NCI-H1694 (cell line): ENCODE data around the gene CSTPP1.

Source experiments
- DNase-seq: peaks from one replicate; lab custom pipeline; 2025; lab: John Stamatoyannopoulos, UW

Gene CSTPP1

GRCh38 chr11:47132981-47133380, 196.4 kb downstream of the CSTPP1 start:
- DNase-seq: no peak

- DNase-seq: no peak
Measured at GRCh38 chr11:47136327-47136726, 199.8 kb downstream of the CSTPP1 start.

- no peak for DNase-seq
Measured at GRCh38 chr11:47136921-47137320, 200.4 kb downstream of the CSTPP1 start.

GRCh38 chr11:47137476-47137875, 200.9 kb downstream of the CSTPP1 start:
- DNase-seq: no peak

- DNase-seq: no peak
Measured at GRCh38 chr11:47139878-47140277, 203.3 kb downstream of the CSTPP1 start.

DNA sequence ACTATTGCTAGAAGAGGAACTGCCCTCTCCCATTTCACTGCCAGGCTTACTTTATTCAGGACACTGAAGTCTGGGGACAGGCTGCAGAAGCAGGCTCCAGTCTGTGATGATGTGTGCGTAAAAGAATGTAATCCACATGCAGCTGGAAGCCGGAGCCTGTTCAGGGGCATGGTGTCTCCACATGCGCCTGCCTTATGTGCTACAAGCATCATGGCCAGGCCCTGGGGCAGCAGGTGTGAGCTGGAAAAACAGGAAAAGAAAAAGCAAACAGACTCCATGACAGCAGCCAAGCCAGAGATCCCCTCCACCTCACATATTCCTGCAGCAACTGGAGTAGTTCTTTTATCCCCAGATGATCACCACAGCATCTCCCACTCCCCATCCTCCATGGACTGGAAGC, 206.8 kb downstream of the CSTPP1 start:
- DNase-seq: peak; percentile 42

DNA sequence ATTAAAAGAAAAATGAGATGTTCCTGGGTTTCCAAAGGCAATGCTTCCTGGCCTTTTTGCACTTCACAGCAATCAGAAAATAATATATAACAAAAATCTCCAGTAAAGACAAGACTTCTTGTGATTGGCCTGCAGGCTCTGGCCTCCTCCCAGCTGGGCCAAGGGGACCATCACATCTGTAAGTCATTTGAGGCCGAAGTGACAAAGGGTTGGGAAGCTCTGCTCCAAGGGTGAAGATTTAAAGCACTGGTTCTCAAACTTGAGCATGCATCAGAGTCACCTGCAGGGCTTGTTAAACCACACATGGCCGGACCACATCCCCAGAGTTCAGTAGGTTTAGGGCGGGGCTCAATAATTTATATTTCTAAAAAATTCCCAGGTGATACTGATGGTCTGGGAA, 208.0 kb downstream of the CSTPP1 start:
- no peak for DNase-seq

- no peak for DNase-seq
Measured at GRCh38 chr11:47147250-47147649, 210.7 kb downstream of the CSTPP1 start.

GRCh38 chr11:47147681-47148080, 211.1 kb downstream of the CSTPP1 start:
- DNase-seq: no peak

DNA sequence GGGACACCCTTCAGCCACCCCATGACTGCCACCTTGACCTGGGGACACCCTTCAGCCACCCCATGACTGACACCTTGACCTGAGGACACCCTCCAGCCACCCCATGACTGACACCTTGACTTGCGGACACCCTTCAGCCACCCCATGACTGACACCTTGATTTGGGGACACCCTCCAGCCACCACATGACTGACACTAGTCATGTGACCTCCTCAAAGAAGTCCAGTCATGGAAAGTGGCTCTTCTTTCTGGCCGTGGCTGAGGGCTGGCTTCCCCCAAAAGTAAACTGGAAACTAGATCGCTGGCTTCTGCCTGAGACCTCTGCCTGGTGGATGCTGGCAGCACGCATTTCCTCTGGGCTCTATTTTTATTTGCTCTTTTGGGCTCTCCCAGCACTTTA, 211.7 kb downstream of the CSTPP1 start:
- DNase-seq: no peak

- peak; percentile 9 for DNase-seq
Measured at GRCh38 chr11:47148903-47149531, 212.5 kb downstream of the CSTPP1 start.

DNA sequence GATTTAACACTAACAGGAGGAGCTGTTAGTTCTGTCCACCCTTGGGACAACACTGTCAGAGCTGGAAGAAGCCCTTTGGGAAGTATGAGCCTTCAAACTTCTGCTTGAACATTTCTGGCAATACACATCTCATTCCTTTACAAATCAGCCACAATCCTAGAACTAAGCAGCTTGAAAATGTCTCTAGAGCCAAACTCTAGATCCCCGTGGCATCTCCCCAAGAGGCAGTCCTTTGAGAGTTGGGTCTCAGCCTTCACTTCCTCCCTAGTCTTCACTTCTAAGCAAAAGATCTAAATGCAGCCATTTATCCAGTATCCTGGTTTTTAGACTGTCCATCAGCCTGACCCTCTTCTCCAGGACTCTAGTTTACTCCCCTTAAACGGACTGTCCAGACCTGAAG, 213.2 kb downstream of the CSTPP1 start:
- no peak for DNase-seq

DNA sequence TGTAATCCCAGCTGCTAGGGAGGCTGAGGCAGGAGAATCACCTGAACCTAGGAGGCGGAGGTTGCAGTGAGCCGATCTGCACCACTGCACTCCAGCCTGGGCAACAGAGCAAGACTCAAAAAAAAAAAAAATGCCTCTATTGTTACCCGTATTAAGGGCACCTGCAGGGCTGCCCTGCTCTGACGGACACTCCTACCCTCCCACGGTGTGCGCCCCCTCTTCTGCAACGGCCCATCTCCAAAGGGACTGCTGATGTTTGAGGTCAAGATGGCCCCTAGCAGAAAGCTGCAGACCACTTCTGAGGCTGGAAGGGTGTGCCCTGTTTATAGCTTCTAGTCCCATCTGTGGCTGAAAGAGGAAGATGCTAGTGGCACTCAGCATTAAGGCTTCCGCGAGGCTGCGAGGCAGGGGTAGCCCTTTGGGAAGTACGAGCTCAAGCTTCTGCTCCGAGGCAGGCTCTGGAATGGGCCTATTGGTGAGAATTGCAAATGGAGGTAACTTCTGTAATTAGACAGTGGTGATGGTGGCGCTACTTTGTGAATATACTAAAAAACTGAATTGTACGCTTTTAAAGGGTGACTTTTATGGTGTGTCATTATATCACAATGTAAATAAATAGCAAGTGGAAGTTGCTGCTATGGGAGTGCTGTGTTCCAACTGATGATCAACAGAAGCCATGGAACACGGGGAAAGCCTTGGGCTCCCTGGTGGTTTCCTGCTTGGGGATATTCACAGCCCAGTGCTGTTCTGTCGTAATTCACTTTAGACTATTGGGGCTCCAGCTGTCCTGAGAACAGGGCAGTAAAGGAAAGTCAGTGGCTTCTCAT, 215.8 kb downstream of the CSTPP1 start:
- no peak for DNase-seq

- DNase-seq: peak; percentile 84
Measured at GRCh38 chr11:47152953-47153950, 216.7 kb downstream of the CSTPP1 start.

DNA sequence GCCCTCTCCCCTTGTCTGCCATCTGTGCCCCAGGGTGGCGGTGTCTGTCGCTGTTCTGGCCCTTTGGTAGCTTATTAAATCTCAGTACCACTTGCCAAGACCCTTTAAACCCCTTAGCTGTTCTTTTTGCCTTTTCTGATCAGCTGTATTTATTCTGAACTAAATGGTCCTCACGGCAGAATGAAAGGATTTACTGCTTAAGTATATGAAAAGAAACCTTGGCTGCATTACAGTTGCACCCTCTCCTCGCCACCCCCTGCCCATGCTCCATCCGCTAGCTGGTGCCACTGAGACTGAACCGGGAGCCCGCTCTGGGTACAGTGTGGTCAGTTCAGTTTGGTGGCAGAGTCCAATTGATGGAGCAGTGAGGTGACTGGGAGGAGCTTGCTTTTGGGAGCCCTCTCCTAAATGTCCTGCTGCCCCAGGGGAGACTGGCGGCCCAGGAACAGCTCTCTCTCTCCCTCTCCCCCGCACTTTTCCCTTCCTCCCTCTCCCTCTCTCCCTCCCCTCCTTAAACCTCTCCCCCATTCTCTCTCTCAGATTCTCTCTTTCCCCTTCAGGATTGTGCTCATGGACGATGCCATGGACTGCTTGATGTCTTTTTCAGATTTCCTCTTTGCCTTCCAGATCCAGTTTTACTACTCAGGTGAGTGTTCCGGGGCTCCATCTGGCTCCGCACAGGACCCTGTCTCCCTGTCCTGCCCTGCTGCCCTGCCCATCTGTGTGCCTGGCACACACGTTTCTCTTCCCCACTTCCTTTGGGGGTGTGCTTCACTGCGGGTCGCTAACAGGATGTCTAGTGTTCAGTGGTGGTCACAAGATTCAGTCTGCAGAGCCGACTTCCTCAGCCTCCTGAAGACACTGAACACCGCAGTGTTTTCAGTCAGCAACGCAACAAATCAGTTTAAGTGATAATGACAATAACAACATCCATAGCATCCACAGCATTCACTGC, 218.3 kb downstream of the CSTPP1 start:
- no peak for DNase-seq

DNA sequence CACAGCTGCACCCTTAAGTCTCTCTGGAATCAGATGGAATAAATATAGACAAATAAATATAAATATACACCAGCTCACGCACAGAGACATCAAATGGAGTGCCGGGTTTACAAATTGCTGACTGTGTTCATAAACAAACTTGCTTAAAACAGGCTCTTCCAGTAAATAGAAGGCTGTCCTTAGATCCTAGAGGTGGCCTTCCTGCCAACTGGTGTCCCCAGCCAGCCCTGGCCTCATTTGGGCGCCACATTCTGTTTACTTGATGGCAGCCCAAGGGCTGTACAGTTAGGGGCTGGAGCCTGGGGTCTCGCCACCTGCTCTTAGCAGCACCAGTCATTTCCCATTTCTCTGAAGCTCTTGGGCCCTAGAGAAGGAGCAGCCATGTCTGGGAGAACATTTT, 219.3 kb downstream of the CSTPP1 start:
- no peak for DNase-seq

- DNase-seq: no peak
Measured at GRCh38 chr11:47156333-47156732, 219.8 kb downstream of the CSTPP1 start.

GRCh38 chr11:47156951-47157350, 220.4 kb downstream of the CSTPP1 start:
- DNase-seq: no peak

- DNase-seq: no peak
Measured at GRCh38 chr11:47157805-47158204, 221.2 kb downstream of the CSTPP1 start.

GRCh38 chr11:47158242-47158641, 221.7 kb downstream of the CSTPP1 start:
- DNase-seq: no peak

DNA sequence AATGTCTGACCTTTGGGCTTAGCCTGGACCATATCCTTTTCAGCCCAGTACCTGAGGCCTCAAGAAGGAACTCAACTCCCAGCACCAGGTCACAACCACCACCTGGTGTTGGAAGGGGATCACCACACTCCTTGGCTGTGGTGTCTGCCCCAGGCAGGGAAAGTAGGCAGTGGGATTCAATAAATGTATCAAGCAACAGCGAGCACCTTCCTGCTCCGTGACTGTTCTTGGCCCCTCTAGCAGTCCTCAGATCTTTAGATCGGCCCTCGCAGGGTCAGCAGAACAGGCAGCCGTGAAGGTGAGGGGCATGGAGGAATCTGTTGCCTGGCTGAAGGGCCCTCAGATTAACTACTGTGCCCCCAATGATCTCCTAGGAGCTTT, 224.2 kb downstream of the CSTPP1 start:
- DNase-seq: no peak
